ENCODE measurements around the gene GRID1.

- TF ChIP-seq CTCF (optimal IDR thresholded peaks at IDR 0.05 in 1 of 3, IDR thresholded peaks at IDR 0.05 in 1 of 3, conservative IDR thresholded peaks at IDR 0.05 in 1 of 3; ENCODE audit: extremely low read depth in 1 of 3, insufficient read depth in 2 of 3, low read length in 3 of 3), result no peak
- TF ChIP-seq EZH2 (IDR thresholded peaks at IDR 0.05; ENCODE audit: low read length), result no peak
Observed at GRCh38 chr10:85864868-85865526, 501.6 kb downstream of the GRID1 start.
